Stimulated activated CD4-positive, alpha-beta T cell treated with anti-CD3 and anti-CD28 coated beads, Interleukin-15, amount 100 ng/mL, for 1 hour (primary cell): Measurements from ENCODE around the gene CS.

Source experiments
- DNase-seq, 2 donors: peaks; one replicate each; pipeline ENCODE4 v3.0.0-alpha.2; 2020; ENCODE audit warnings: low read depth in 1 of 2, low spot score in 1 of 2

The CS gene

DNA sequence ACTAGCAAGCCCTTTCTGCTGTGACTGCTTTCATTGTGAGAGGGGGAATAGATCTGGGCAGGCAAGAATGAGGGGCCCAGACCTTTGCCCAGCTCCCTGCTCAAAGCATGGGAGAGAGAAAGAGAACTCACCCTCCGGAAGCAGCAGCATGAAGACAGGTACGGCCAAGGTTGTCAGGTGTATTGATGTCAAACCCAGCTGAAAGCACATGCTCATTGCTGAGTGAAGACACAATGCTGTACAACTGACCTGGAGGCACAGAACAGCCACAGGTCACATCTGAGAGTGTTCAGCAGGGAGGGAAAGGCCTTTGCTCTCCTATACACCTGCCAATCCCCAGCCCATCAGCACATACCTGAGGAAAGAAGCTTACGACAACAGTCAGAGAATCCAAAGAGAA lies 47.5 kb downstream of the CS start:
- no peak for DNase-seq

- DNase-seq: no peak
Observed at GRCh38 chr12:56248711-56249110, 51.4 kb downstream of the CS start.

- DNase-seq: no peak
Observed at GRCh38 chr12:56247923-56248322, 52.2 kb downstream of the CS start.

GRCh38 chr12:56244494-56244893 lies 55.6 kb downstream of the CS start:
- no peak for DNase-seq

DNA sequence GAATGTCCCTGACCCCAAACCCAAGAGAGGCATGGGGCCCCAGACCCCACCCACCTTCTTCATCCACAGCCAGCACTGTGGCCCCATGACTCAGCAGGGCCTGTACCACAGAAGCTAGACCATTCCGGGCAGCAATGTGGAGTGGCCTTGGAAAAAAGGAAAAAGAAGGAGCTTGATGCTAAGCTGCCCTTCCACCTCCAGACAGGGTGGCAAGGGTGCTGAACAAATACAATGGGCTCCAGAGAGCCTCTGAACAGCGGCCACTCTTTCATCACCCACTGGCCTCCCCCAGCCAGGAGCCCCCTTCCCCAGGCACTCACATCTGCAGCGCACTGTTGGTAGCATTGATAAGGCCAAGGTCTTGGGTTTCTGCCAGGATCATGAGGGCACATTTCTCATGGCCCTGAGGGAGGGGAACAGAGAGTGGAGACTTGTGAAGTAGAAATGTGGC lies 56.4 kb downstream of the CS start:
- no peak for DNase-seq

DNA sequence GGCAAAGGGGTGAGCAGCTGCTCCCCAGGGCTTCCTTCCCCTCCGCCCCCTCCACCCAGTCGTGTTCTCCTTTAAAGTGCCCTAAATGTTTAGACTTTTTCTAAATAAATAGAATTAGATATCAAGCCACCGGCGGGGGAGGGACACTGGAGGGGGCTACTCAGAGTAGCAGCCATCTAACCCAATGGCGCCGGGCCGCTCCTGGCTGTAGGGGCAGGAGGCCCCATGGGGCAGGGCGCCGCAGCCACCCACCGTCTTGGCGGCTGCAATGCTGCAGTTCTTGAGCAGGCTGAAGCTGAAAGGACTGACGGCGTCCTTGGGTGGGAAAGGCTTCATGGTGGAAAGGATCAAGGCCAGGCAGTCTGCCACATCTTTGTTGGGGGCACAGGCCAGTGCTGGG lies 57.1 kb downstream of the CS start:
- no peak for DNase-seq

DNA sequence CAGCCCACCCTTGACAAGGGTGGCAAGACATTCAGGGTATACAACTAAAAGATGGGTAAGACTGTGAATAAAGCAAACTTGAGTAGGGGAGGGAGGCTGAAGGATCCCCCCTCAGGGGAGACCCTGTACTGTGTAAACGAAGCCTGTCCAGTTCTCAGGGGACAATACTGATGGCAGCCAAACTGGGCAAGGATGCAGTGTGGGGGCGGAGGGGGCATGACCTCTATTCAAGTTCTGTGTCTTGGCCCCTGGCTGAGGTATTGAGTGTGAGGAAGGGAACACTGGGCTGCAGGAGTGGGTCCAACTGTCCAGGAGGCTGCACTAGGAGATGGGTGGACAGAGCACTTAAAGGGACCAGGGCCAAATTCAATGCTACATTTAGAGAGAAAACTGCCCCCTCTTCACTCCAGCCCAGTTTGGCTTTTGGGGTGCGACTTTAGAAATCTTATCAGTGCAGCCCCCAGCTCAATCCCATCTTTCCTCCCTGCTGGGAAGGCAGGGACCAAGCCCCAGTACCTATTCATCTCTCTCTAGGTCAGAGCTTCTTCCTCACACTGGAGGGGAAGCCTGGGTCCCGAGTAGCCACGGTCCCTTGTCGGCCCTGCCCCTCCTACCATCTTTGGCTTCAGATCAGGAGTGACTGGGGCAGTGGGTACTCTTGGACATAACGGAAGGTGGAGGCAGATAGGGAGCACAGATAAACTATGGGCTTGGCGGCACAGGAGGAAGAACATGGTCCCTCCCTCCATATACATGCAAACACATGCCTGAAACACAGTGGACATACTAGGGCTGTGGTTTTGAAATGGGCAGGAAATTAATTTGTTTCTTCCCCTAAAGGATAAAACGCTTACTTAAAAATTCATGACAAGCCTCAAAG lies 58.5 kb downstream of the CS start:
- no peak for DNase-seq

DNA sequence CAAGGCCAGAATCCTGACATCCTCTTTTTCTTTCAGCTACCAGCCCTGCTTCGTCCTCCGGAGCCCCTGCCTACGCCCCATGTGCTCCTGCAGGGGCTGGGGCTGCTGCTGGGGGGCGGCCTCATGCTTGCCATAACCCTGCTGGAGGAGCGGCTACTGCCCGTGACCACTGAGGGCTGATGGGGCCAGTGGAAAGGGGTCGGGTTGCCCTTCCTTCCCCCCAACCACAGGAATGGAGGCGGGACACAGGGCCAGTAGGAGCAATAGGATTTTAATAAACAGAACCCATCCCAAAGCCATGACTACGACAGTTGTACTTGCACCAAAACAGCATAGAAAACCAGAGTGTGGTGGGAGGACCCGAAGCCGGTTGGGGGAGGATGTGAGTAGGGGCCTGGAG lies 62.6 kb downstream of the CS start:
- no peak for DNase-seq

GRCh38 chr12:56236985-56237384 lies 63.1 kb downstream of the CS start:
- no peak for DNase-seq

DNA sequence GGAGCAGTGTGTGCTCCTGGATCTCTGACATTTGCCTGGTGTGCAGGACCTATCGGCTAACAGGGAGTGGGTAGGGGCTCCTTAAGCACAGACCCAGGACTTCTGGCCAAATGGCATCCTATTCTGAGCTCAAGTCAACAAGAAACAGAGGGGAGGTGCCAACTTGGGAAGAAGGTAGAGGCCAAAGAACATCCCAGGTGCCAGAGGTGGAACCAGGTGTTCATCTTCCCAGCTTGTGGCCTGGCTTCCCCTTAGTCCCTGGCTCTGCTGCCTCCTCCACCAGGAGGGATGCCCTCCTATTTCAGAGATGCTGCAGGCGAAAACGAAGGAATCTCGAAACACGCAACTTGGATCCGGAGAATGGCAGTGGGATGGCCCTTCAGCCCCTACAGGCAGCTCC lies 64.0 kb downstream of the CS start:
- DNase-seq: no peak

DNA sequence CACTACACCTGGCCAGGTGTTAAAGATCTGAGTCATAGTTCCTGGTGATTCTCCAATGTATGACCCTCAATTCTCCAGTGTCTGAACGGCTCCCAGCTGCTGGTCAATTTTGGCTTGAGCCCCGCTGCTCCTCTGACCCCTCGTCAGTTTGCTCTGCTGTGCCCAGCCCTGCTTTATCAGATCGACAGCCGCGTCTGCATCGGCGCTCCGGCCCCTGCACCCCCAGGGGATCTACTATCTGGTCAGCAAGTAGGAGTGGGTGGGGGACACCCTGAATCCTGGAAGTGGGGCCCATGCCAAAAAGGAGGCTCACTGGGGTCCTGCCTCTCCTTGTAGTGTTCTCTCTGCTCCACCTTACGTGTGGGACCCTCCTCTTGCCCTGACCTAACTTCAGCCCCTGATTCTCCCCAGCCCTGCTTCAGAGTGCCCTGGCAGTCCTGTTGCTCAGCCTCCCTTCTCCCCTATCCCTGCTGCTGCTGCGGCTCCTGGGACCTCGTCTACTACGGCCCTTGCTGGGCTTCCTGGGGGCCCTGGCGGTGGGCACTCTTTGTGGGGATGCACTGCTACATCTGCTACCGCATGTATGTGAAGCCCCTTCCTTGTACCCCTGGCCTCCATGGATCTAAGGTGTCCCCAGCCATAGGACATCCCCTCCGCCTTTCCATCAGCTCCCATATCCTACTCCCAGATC lies 65.2 kb downstream of the CS start:
- DNase-seq: no peak

DNA sequence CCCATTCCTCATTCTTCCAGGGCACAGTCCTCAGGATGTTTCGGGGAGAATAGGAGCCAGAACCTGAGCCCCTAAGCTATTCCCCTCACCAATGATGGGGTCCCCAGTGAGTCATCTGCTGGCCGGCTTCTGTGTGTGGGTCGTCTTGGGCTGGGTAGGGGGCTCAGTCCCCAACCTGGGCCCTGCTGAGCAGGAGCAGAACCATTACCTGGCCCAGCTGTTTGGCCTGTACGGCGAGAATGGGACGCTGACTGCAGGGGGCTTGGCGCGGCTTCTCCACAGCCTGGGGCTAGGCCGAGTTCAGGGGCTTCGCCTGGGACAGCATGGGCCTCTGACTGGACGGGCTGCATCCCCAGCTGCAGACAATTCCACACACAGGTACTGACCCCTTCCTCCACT lies 68.9 kb downstream of the CS start:
- DNase-seq: no peak

DNA sequence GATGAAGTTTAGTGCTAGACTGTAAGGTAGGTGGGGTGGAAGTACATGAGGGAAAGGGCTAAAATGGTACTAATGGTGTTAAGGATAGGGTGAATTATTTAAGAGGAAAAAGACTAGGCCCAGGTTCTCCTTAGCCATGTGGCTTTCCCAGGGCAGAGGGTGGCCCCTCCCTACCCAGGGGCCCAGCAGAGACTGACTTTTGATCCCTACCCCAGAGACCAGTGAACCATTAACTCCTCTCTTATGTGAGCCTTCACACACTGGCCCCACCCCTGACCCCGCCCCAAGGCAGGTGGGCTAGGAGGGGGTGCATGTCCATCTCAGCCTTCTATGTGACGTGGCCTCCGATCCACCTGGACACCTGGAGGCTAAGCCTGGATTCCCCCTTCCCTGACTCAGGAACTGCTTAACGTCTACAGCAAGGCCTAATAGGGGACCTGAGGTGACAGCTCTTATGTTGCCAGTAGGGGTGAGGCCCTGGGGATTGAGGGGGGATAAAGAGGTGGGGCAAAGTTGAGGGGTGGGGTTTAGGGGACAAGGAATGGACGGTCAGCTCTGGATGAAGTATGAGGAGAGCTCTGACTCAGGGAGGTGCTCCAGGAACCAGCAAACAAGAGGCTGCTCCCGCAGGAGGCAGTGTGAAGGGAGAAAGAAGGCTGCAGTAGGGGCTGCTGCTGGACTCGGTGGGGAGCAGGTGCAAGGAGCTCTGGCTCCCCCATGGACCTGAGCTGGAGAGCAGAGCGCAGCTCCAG lies 69.5 kb downstream of the CS start:
- no peak for DNase-seq

- no peak for DNase-seq
Observed at GRCh38 chr12:56229916-56230431, 70.2 kb downstream of the CS start, which contains the start of gene SLC39A5. SLC39A5 (plus strand) TSS chr12:56230051; CDS start chr12:56231275, 1,224 bp downstream.

- no peak for DNase-seq
Observed at GRCh38 chr12:56229082-56229481, 71.0 kb downstream of the CS start.

DNA sequence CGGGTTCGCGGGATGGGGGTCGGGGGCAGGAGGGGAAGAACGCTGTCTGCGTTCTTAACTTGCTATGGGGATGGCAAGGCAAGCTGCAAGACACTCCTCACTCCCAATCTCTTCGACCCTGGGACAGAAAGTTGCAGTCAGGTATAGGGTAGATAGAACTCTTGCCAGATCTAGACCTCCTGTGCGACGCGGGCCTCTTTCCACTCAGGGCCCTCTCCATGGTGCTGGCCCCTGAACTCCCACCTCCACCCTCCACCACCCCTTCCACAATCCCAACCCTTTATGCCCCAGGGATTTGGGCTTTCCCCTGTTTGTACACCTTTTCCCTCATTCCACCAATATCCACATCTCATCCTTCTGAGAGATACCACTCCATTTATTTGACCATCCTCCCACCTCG lies 75.2 kb downstream of the CS start:
- DNase-seq: no peak

- peak; percentile 80 to 91 for DNase-seq
Observed at GRCh38 chr12:56224102-56224701, 75.9 kb downstream of the CS start, which contains the start of gene NABP2. NABP2 (plus strand) TSS chr12:56224342; CDS start chr12:56224857, 515 bp downstream.

- no peak for DNase-seq
Observed at GRCh38 chr12:56223571-56224101, 76.5 kb downstream of the CS start.

DNA sequence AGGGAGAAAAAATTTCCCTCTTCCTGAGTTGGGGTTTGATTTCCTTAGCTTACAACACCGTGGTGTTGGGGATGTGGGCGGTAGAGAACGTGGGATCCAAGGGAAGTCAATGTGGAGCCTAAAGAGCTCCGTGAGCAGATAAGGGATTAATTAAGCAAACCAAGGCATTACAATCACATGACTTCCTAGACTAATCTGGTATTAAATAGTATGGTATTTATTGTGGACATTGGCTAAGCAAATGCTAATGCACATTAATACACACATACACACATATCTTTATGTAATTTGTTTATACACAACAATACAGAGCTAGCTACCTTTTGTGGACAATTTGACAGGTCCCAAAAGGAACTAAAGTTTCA lies 77.6 kb downstream of the CS start:
- DNase-seq: no peak

GRCh38 chr12:56221757-56222530 lies 78.2 kb downstream of the CS start, which contains the start of gene RNF41:
RNF41 (minus strand) TSS chr12:56221922; CDS start chr12:56214047, 7,875 bp downstream.
- DNase-seq: peak; percentile 84 to 85
